ENCODE measurements around the gene KCNF1. TPM values are rescaled to one million over a fixed set of nuclear protein-coding genes. Genes with fewer than 3 reads are reported as not detected.

The KCNF1 gene
- total and polyA plus RNA-seq, 11 donors, result 0.20 to 0.36 (median 0.23) TPM; not detected in 5

GRCh38 chr2:10878268-10878915, 33.3 kb upstream of the KCNF1 start:
- ATAC-seq (no peak), DNase-seq (no peak)
- peak overlapping the region in 4 of 12 donors; percentile 33 to 55 (median 40) for H3K27ac ChIP-seq
- TF ChIP-seq POLR2A (IDR thresholded peaks at IDR 0.05), result no peak
- no peak for TF ChIP-seq CTCF (IDR thresholded peaks at IDR 0.05)
- no peaks in the 10 kb centered on the region for H3K9me3 ChIP-seq
- peaks cover 0 to 43% (median 23%) of the 10 kb centered on the region in 12 donors for H3K4me1 ChIP-seq
- 86 to 96% (median 92%) methylated on average over 12 of the region's 12 CpGs for WGBS, 4 donors
- peaks cover 0 to 6% (median 0%) of the 10 kb centered on the region in 9 donors for H3K36me3 ChIP-seq
- intact Hi-C loops (cut with DNase I), result loop anchor here in 1 of 10 donors (5.0 kb wide), 1 partner anchor 41 kb away; no protein-coding TSS in a partner anchor
- H3K4me3 ChIP-seq, result no peak overlapping the region
- H3K27me3 ChIP-seq, result no peaks in the 10 kb centered on the region

GRCh38 chr2:10879159-10879558, 32.6 kb upstream of the KCNF1 start:
- Histone ChIP-seq H3K27ac (peak overlapping the region in 1 of 12 donors; percentile 34), H3K9me3 (no peaks in the 10 kb centered on the region), H3K36me3 (peaks cover 0 to 6% (median 0%) of the 10 kb centered on the region in 9 donors), H3K4me1 (peaks cover 0 to 48% (median 27%) of the 10 kb centered on the region in 12 donors), H3K4me3 (no peak overlapping the region), H3K27me3 (no peaks in the 10 kb centered on the region)
- DNase-seq (no peak), ATAC-seq (peak in 3 of 4 donors; percentile 14 to 53 (median 30))
- intact Hi-C loops (cut with DNase I), result loop anchor here in 1 of 10 donors (5.0 kb wide), 1 partner anchor 42 kb away; no protein-coding TSS in a partner anchor
- TF ChIP-seq POLR2A (IDR thresholded peaks at IDR 0.05) (no peak), CTCF (IDR thresholded peaks at IDR 0.05) (no peak)
- 46 to 80% (median 73%) methylated on average over 6 to 9 of the region's 9 CpGs for WGBS, 4 donors

GRCh38 chr2:10879624-10880585, 31.8 kb upstream of the KCNF1 start:
- Histone ChIP-seq H3K4me1 (peaks cover 0 to 46% (median 25%) of the 10 kb centered on the region in 12 donors), H3K9me3 (no peaks in the 10 kb centered on the region), H3K27ac (peak overlapping the region in 1 of 12 donors; percentile 46), H3K27me3 (no peaks in the 10 kb centered on the region), H3K36me3 (peaks cover 0 to 6% (median 0%) of the 10 kb centered on the region in 9 donors), H3K4me3 (peak overlapping the region in 1 of 12 donors; percentile 16)
- intact Hi-C loops (cut with DNase I), result loop anchor here in 1 of 10 donors (5.0 kb wide), 1 partner anchor 43 kb away; no protein-coding TSS in a partner anchor
- WGBS, 4 donors, result 73 to 92% (median 81%) methylated on average over 18 to 22 of the region's 22 CpGs
- peak in 1 of 4 donors; percentile 12 for ATAC-seq
- TF ChIP-seq POLR2A (IDR thresholded peaks at IDR 0.05), result no peak
- TF ChIP-seq CTCF (IDR thresholded peaks at IDR 0.05), result no peak
- no peak for DNase-seq
